Endothelial cell (in vitro differentiated cells): Measurements from ENCODE around the gene SPRED2. TPM values are rescaled to one million over a fixed set of nuclear protein-coding genes. Genes with fewer than 3 reads are reported as not detected.

Experiments
- DNase-seq: peaks from one replicate; pipeline ENCODE4 v3.0.0; 2021; ENCODE audit warnings: low spot score
- H3K27ac Mint-ChIP-seq: one replicate; pipeline ENCODE4 v1.8.0; 2021; ENCODE audit warnings: mixed read lengths, inconsistent platforms; ENCODE audit not compliant: unreplicated experiment
- H3K27me3 Mint-ChIP-seq: one replicate; pipeline ENCODE4 v1.8.0; 2021; ENCODE audit warnings: mild to moderate bottlenecking, moderate library complexity, mixed read lengths, inconsistent platforms; ENCODE audit not compliant: unreplicated experiment
- H3K36me3 Mint-ChIP-seq: one replicate; pipeline ENCODE4 v1.8.0; 2021; ENCODE audit warnings: mild to moderate bottlenecking, low read depth, mixed read lengths, inconsistent platforms; ENCODE audit not compliant: unreplicated experiment
- H3K4me1 Mint-ChIP-seq: one replicate; pipeline ENCODE4 v1.8.0; 2021; ENCODE audit warnings: mild to moderate bottlenecking, mixed read lengths, inconsistent platforms; ENCODE audit not compliant: unreplicated experiment
- H3K4me3 Mint-ChIP-seq: one replicate; pipeline ENCODE4 v1.8.0; 2021; ENCODE audit warnings: mild to moderate bottlenecking, mixed read lengths, inconsistent platforms; ENCODE audit not compliant: unreplicated experiment
- H3K9me3 Mint-ChIP-seq: one replicate; pipeline ENCODE4 v1.8.0; 2021; ENCODE audit warnings: mixed read lengths, inconsistent platforms; ENCODE audit not compliant: unreplicated experiment
- CTCF ChIP-seq: fragments of 200-600 bp; sonication (generic); IDR thresholded peaks from one replicate; pipeline ENCODE4 v1.5.0; 2021; ENCODE audit warnings: antibody characterized with exemption; ENCODE audit not compliant: unreplicated experiment
- total RNA-seq: library from RNA; stranded (reverse); fragmentation: NEBNext Ultra II Directional; extraction: Animal tissue kit (Norgen Biotek cat#: 25700); gene quantifications from one replicate; pipeline ENCODE4 v1.2.1, GENCODE V29; 2021; ENCODE audit not compliant: unreplicated experiment

The SPRED2 gene
- total RNA-seq, 1 donor from 2014 or later: 17.6 TPM

GRCh38 chr2:65296971-65297370, 135.4 kb downstream of the SPRED2 start:
- H3K4me3 Mint-ChIP-seq: no peak overlapping the region
- H3K27me3 Mint-ChIP-seq: no peaks in the 10 kb centered on the region
- H3K27ac Mint-ChIP-seq: no peak overlapping the region
- no peaks in the 10 kb centered on the region for H3K36me3 Mint-ChIP-seq
- DNase-seq: no peak
- TF ChIP-seq CTCF: no peak
- H3K4me1 Mint-ChIP-seq: peaks cover 26% of the 10 kb centered on the region
- no peaks in the 10 kb centered on the region for H3K9me3 Mint-ChIP-seq

- H3K4me1 Mint-ChIP-seq: peaks cover 10% of the 10 kb centered on the region
- no peak for DNase-seq
- H3K36me3 Mint-ChIP-seq: no peaks in the 10 kb centered on the region
- H3K27ac Mint-ChIP-seq: no peak overlapping the region
- H3K4me3 Mint-ChIP-seq: no peak overlapping the region
- no peaks in the 10 kb centered on the region for H3K27me3 Mint-ChIP-seq
- no peak for TF ChIP-seq CTCF
- H3K9me3 Mint-ChIP-seq: no peaks in the 10 kb centered on the region
Measured at GRCh38 chr2:65294701-65295100, 137.7 kb downstream of the SPRED2 start.

- H3K36me3 Mint-ChIP-seq: no peaks in the 10 kb centered on the region
- H3K4me3 Mint-ChIP-seq: no peak overlapping the region
- H3K27ac Mint-ChIP-seq: no peak overlapping the region
- no peak for TF ChIP-seq CTCF
- no peak for DNase-seq
- H3K27me3 Mint-ChIP-seq: no peaks in the 10 kb centered on the region
- no peaks in the 10 kb centered on the region for H3K9me3 Mint-ChIP-seq
- H3K4me1 Mint-ChIP-seq: peaks cover 10% of the 10 kb centered on the region
Measured at GRCh38 chr2:65294136-65294535, 138.3 kb downstream of the SPRED2 start.

GRCh38 chr2:65293376-65293775, 139.0 kb downstream of the SPRED2 start:
- Mint-ChIP-seq H3K27ac (no peak overlapping the region), H3K4me3 (no peak overlapping the region), H3K36me3 (no peaks in the 10 kb centered on the region), H3K4me1 (peaks cover 10% of the 10 kb centered on the region), H3K9me3 (no peaks in the 10 kb centered on the region), H3K27me3 (no peaks in the 10 kb centered on the region)
- TF ChIP-seq CTCF: no peak
- DNase-seq: no peak

- Mint-ChIP-seq H3K4me3 (no peak overlapping the region), H3K27ac (no peak overlapping the region), H3K27me3 (no peaks in the 10 kb centered on the region), H3K4me1 (peaks cover 10% of the 10 kb centered on the region), H3K9me3 (no peaks in the 10 kb centered on the region), H3K36me3 (no peaks in the 10 kb centered on the region)
- TF ChIP-seq CTCF: no peak
- DNase-seq: no peak
Measured at GRCh38 chr2:65292461-65293011, 139.9 kb downstream of the SPRED2 start.
